Measurements from ENCODE around the gene MSI2. TPM values are rescaled to one million over a fixed set of nuclear protein-coding genes. Genes with fewer than 3 reads are reported as not detected.

MSI2 gene
- total RNA-seq, 6 experiments from 2014 or later: 12.0 to 22.6 (median 19.4) TPM

DNA sequence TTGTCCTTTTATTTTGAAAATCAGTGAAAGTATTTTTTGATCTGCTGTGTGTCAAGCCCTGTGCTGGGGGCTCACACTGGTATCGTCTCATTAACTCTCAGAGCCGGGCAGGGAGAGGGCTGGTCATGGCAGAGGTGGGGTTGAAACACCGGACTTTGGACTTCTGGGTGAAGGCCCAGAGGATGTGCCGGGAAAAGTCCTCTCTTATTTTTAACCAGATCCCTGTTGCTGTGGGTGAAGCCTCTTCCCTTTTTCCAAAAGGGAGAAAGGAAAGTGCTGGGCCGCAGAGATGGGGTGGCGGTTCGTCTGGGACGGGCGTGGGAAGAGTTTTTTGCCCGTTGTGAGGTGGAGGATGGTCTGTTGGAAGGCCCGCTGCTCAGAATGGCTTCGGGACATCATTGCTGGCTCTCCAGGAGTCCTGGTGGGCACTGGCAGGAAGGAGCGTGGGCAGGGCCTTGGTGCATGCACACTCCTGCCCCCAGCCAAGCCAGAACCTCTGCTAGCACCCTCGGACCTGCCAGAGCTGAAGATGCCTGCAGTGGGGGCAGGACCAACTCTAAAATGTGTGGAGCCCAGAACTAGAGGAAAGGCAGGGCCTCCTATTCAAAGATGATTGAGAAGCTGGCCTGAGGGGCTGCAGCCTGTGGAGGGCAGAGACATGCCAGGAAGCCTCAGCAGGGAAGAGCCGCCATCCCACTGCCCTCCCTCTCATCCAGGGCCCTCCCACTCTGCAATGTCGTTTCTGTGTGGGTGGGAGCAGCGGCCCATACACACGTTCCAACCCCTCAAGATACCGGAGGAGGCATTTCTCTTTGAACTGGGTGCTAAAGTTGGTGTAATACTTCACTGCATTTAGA is 275.6 kb downstream of the MSI2 start:
- Histone ChIP-seq H3K27ac (peak overlapping the region in 2 of 3 donors; percentile 29 to 62), H3K9me3 (no peaks in the 10 kb centered on the region), H3K27me3 (no peaks in the 10 kb centered on the region), H3K36me3 (no peaks in the 10 kb centered on the region), H3K4me3 (peak overlapping the region in 1 of 3 donors; percentile 28), H3K4me1 (peaks cover 0 to 46% (median 10%) of the 10 kb centered on the region in 4 donors)
- WGBS (ENCODE audit: insufficient coverage, low coverage, low lambda C conversion rate, missing lambda C conversion rate): 50% methylated on average over 9 of the region's 19 CpGs
- DNase-seq (peak; percentile 63 to 83 (median 81)), ATAC-seq (peak; percentile 83 to 92 (median 91))
- TF ChIP-seq CTCF (IDR thresholded peaks at IDR 0.05): no peak
- TF ChIP-seq POLR2A (IDR thresholded peaks at IDR 0.05): no peak
- intact Hi-C loops (cut with DNase I): no loop called here

DNA sequence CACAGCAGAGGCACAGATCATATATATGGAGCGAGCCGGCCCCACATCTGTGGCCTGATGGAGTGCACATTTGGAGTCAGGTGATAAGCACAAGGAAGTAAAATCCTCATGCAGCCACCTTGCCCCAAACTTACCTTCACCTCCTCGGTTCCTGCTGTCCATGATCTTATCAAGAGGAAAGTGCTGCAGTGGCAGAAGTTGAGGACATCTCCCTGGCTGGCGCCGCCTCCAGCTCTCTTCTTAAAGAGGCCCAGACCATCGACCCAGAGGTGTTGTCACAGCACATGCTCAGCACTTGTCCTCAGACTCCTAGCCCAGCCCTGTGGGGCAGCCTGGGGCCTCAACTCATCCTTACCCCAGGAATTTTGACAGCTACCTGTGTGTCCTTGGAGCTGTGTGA is 276.2 kb downstream of the MSI2 start:
- no peaks in the 10 kb centered on the region for H3K36me3 ChIP-seq
- no peak overlapping the region for H3K4me3 ChIP-seq
- H3K27me3 ChIP-seq: no peaks in the 10 kb centered on the region
- ATAC-seq: no peak
- no peaks in the 10 kb centered on the region for H3K9me3 ChIP-seq
- TF ChIP-seq CTCF (IDR thresholded peaks at IDR 0.05): no peak
- TF ChIP-seq POLR2A (IDR thresholded peaks at IDR 0.05): no peak
- DNase-seq: no peak
- peak overlapping the region in 1 of 3 donors; percentile 62 for H3K27ac ChIP-seq
- H3K4me1 ChIP-seq: peaks cover 0 to 46% (median 10%) of the 10 kb centered on the region in 4 donors
- intact Hi-C loops (cut with DNase I): no loop called here
- 94% methylated on average over 2 of the region's 6 CpGs for WGBS (ENCODE audit: insufficient coverage, low coverage, low lambda C conversion rate, missing lambda C conversion rate)

- H3K4me1 ChIP-seq: peaks cover 0 to 46% (median 10%) of the 10 kb centered on the region in 4 donors
- intact Hi-C loops (cut with DNase I): no loop called here
These were observed 276.6 kb downstream of the MSI2 start for GRCh38 chr17:57532966-57533365.

GRCh38 chr17:57533684-57534305 is 277.5 kb downstream of the MSI2 start:
- Histone ChIP-seq H3K4me3 (no peak overlapping the region), H3K27ac (no peak overlapping the region), H3K27me3 (no peaks in the 10 kb centered on the region), H3K36me3 (no peaks in the 10 kb centered on the region), H3K9me3 (no peaks in the 10 kb centered on the region), H3K4me1 (peaks cover 0 to 46% (median 10%) of the 10 kb centered on the region in 4 donors)
- TF ChIP-seq CTCF (IDR thresholded peaks at IDR 0.05) (no peak), POLR2A (IDR thresholded peaks at IDR 0.05) (no peak)
- intact Hi-C loops (cut with DNase I): no loop called here
- WGBS (ENCODE audit: insufficient coverage, low coverage, low lambda C conversion rate, missing lambda C conversion rate): no CpG with 5 or more reads among the region's 5 CpGs
- DNase-seq (no peak), ATAC-seq (no peak)

More at GRCh38 chr17:57532966-57533365, 276.6 kb downstream of the MSI2 start:
- DNase-seq: no peak
- Histone ChIP-seq H3K36me3 (no peaks in the 10 kb centered on the region), H3K27me3 (no peaks in the 10 kb centered on the region), H3K4me3 (no peak overlapping the region), H3K9me3 (no peaks in the 10 kb centered on the region), H3K27ac (peak overlapping the region in 1 of 3 donors; percentile 62)
- TF ChIP-seq POLR2A (IDR thresholded peaks at IDR 0.05): no peak
- no peak for TF ChIP-seq CTCF (IDR thresholded peaks at IDR 0.05)
- WGBS (ENCODE audit: insufficient coverage, low coverage, low lambda C conversion rate, missing lambda C conversion rate): no CpG with 5 or more reads among the region's 5 CpGs
- no peak for ATAC-seq

Measured in right lobe of liver (tissue), 6 donors.